Measurements from ENCODE around the gene DCUN1D5.

DCUN1D5 gene

DNA sequence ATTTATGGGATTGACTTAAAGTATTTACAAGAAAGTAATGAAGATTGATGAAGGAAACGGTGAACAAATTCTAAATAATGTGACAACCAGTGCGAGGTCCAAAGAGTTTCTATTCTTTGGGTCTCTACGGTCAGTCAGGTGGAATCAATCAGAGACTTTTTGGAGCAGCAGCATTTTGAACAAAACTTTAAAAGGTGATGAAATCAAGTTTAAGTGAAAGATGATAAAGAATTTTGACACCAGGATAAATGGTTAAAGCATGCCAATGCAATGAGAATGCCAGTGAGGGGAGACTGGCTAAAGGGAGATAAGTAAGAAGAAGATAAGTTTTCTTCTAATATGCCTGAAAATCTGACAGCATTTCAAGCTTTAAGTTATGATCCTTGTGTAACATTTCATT, 67.9 kb downstream of the DCUN1D5 start:
- DNase-seq (ENCODE audit: low read depth) = peak; percentile 19
- TF ChIP-seq, protein P1, sequence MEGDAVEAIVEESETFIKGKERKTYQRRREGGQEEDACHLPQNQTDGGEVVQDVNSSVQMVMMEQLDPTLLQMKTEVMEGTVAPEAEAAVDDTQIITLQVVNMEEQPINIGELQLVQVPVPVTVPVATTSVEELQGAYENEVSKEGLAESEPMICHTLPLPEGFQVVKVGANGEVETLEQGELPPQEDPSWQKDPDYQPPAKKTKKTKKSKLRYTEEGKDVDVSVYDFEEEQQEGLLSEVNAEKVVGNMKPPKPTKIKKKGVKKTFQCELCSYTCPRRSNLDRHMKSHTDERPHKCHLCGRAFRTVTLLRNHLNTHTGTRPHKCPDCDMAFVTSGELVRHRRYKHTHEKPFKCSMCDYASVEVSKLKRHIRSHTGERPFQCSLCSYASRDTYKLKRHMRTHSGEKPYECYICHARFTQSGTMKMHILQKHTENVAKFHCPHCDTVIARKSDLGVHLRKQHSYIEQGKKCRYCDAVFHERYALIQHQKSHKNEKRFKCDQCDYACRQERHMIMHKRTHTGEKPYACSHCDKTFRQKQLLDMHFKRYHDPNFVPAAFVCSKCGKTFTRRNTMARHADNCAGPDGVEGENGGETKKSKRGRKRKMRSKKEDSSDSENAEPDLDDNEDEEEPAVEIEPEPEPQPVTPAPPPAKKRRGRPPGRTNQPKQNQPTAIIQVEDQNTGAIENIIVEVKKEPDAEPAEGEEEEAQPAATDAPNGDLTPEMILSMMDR (conservative IDR thresholded peaks at IDR 0.05; ENCODE audit: low read length) = no peak
- no peak overlapping the region for H3K4me3 ChIP-seq (ENCODE audit: low read length)

DNA sequence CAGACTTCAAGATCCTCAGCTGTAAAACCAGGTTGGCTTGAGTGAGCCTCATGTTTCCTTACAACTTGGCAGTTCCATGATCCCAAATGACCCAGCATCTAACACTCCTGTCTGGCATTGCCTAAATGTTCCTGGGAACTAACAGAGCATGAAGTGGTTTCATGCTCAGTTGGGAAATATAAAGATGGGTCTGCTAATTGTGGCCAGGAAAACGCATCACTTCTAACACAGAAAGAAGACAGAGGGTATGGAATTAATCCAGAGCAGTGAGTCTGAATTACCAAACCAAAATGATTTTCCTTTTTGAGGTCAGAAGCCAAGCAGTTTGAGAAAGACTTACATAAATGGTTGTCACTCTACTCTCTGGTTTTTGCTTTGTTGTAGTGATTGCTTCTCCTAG, 75.9 kb downstream of the DCUN1D5 start:
- peak; percentile 71 for DNase-seq (ENCODE audit: low read depth)
- no peak overlapping the region for H3K4me3 ChIP-seq (ENCODE audit: low read length)
- TF ChIP-seq, protein P1 (conservative IDR thresholded peaks at IDR 0.05; ENCODE audit: low read length) = no peak

DNA sequence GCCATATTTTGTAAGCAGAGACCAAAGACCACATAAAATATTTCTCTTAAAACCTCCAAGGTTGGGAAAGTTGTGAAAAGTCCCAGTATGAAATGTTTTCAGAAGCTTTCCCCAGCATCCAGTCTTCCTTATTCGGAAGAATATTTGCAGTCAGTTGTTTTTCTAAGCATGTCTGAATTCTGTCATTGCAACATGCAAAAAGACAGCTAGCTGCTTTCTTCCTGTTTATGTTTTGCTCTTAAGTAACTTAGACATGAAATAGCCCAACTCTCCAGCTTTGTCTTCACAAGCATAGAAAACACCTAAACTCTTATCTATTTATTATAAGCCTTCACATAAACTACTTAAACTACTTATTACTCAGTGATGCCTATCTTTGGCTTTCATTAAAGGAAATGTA, 78.5 kb downstream of the DCUN1D5 start:
- DNase-seq (ENCODE audit: low read depth) = peak; percentile 63
- TF ChIP-seq, protein P1 (conservative IDR thresholded peaks at IDR 0.05; ENCODE audit: low read length) = no peak
- no peak overlapping the region for H3K4me3 ChIP-seq (ENCODE audit: low read length)
